ENCODE data around the gene TBPL1.

DNA sequence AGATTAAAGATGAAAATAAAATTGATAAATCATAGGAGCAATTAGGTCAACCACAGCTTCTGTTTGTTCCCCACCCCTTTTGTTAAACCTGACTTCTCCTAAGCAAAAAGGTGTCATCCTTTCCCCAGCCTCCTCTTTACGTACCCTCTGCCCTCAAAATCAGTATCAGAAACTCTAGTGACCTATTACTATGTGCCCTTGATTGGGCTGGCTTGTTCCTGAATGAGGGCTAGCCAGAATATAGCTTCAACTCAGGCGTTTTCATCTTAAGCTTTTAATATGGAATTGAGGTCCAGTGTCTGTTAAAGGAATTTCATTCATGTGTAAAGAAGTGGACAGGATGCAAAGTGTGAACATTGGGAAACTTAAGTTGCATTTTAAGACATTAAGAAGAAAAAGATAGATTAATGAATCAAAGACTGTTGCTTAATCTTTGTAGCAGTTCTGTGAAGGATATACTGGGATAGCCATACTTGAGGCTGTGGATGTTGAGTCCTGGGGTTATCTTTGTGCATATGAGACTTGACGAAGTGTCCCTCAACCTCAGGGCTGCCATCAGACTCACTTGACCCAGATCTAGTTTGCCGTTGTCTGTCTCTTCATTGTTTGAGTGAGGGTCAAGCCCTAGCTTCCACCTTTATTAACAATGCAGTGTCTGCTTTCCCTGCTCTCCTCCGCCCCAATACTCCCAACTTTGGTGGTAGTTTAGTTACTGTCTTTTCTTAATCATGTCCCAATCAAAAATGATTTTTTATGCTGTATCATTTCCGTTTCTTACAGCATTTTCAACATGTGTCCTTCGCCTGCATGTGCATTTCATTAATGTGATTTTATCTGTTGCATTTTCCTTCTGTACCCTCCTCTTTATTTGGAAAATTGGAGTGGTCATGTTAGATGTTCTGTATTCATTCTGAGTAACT, 1.9 kb downstream of the TBPL1 start:
- TF ChIP-seq CTCF (IDR thresholded peaks at IDR 0.05) (no peak), POLR2A (IDR thresholded peaks at IDR 0.05) (no peak)

All from prostate gland (tissue), 2 donors.